Esophagus muscularis mucosa (tissue), 4 donors: ENCODE data around the gene FRAS1. TPM values are rescaled to one million over a fixed set of nuclear protein-coding genes. Genes with fewer than 3 reads are reported as not detected.

Experiments
- DNase-seq: peaks from one replicate; pipeline ENCODE4 v3.0.0-alpha.2; 2017; ENCODE audit errors: extremely low spot score
- H3K27ac ChIP-seq, 4 donors: fragments of 200-600 bp; sonication (generic); replicated peaks in 1 of 4; 1 replicate in 3 of 4; 2 replicates in 1 of 4; pipeline ENCODE4 v1.5.1; 2016 to 2019; ENCODE audit warnings: mild to moderate bottlenecking in 1 of 4
- H3K27me3 ChIP-seq, 4 donors: fragments of 200-600 bp; sonication (generic); one replicate each; pipeline versions ENCODE4 v1.5.1 to v1.6.0; 2016 to 2019
- H3K36me3 ChIP-seq, 4 donors: fragments of 200-600 bp; sonication (generic); one replicate each; pipeline ENCODE4 v1.5.1; 2016 to 2019
- H3K4me1 ChIP-seq, 4 donors: fragments of 200-600 bp; sonication (generic); one replicate each; pipeline ENCODE4 v1.5.1; 2016 to 2019
- H3K4me3 ChIP-seq, 4 donors: fragments of 200-600 bp; sonication (generic); 1 replicate in 2 of 4; 2 replicates in 2 of 4; pipeline ENCODE4 v1.5.1; 2016 to 2019; ENCODE audit warnings: mild to moderate bottlenecking in 4 of 4, moderate library complexity in 1 of 4
- H3K9me3 ChIP-seq, 4 donors: fragments of 200-600 bp; sonication (generic); 1 replicate in 3 of 4; 2 replicates in 1 of 4; pipeline ENCODE4 v1.5.1; 2016 to 2019
- EP300 ChIP-seq: sonication (generic); formaldehyde crosslinking; IDR thresholded peaks from one replicate; pipeline ENCODE4 v1.6.1; 2017; ENCODE audit warnings: antibody characterized with exemption
- POLR2A ChIP-seq: fragments of 450-650 bp; IDR thresholded peaks from one replicate; pipeline ENCODE4 v1.6.1; 2017; ENCODE audit warnings: antibody characterized with exemption, moderate library complexity, mild to moderate bottlenecking, low read depth
- POLR2AphosphoS5 ChIP-seq, 2 donors: sonication (generic); formaldehyde crosslinking; IDR thresholded peaks; one replicate each; pipeline ENCODE4 v1.6.1; 2017; ENCODE audit warnings: antibody characterized with exemption in 2 of 2
- WGBS: methylation state at CpG from one replicate; pipeline ENCODE4 v1.1.5; 2018; 5-methylcytosine and 5-hydroxymethylcytosine counted together
- intact Hi-C: fragments of 100-400 bp; cut with DNase I; formaldehyde crosslinking; loops from one replicate; pipeline ENCODE4 v1.15.1; 2023
- total RNA-seq, 4 donors: library from RNA; depleted of rRNA; stranded (reverse); fragments of >200 nt; gene quantifications; one replicate each; pipeline versions ENCODE4 v1.1.0 to v1.2.1, GENCODE V29; 2016
- TF ChIP-seq, protein P1 (sequence below), 3 experiments: fragments of 200-600 bp in 2 of 3; fragments of 450-650 bp in 1 of 3; sonication (generic) in 2 of 3; IDR thresholded peaks; one replicate each; pipeline ENCODE4 v1.5.1; 2017 to 2019; ENCODE audit warnings: antibody characterized with exemption in 3 of 3, mild to moderate bottlenecking in 2 of 3, moderate library complexity in 1 of 3

The FRAS1 gene
- total RNA-seq, 4 donors from 2014 or later: 5.3 to 8.7 (median 5.7) TPM

DNA sequence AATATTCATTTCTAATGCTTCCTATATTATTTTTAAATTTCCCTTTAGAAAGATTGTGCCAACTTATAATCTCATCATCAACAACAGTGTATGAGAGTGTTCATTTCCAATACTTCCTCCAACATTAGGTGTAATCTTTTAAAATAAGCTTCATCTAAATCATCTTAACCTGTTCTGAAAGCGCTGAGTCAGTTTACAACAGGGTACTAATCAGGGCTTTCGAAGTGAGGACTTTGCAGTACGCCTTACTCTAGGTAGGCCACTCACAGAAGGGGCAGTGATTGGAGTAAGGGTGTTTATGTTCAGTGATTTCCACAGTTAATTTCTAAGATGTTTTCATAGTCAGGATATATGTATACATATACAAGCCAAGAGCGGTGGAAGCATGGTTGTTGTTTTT is 87.9 kb downstream of the FRAS1 start:
- TF ChIP-seq POLR2A (no peak), POLR2AphosphoS5 (IDR thresholded peaks at IDR 0.05) (no peak), EP300 (no peak)
- TF ChIP-seq, protein P1, sequence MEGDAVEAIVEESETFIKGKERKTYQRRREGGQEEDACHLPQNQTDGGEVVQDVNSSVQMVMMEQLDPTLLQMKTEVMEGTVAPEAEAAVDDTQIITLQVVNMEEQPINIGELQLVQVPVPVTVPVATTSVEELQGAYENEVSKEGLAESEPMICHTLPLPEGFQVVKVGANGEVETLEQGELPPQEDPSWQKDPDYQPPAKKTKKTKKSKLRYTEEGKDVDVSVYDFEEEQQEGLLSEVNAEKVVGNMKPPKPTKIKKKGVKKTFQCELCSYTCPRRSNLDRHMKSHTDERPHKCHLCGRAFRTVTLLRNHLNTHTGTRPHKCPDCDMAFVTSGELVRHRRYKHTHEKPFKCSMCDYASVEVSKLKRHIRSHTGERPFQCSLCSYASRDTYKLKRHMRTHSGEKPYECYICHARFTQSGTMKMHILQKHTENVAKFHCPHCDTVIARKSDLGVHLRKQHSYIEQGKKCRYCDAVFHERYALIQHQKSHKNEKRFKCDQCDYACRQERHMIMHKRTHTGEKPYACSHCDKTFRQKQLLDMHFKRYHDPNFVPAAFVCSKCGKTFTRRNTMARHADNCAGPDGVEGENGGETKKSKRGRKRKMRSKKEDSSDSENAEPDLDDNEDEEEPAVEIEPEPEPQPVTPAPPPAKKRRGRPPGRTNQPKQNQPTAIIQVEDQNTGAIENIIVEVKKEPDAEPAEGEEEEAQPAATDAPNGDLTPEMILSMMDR (IDR thresholded peaks at IDR 0.05): no peak
- no peaks in the 10 kb centered on the region for H3K4me1 ChIP-seq
- WGBS: 97% methylated on average over 4 of the region's 4 CpGs
- DNase-seq: no peak
- H3K27ac ChIP-seq: no peak overlapping the region
- no peaks in the 10 kb centered on the region for H3K27me3 ChIP-seq
- H3K4me3 ChIP-seq: no peak overlapping the region
- H3K36me3 ChIP-seq: no peaks in the 10 kb centered on the region
- H3K9me3 ChIP-seq: no peaks in the 10 kb centered on the region
- intact Hi-C loops: no loop called here

DNA sequence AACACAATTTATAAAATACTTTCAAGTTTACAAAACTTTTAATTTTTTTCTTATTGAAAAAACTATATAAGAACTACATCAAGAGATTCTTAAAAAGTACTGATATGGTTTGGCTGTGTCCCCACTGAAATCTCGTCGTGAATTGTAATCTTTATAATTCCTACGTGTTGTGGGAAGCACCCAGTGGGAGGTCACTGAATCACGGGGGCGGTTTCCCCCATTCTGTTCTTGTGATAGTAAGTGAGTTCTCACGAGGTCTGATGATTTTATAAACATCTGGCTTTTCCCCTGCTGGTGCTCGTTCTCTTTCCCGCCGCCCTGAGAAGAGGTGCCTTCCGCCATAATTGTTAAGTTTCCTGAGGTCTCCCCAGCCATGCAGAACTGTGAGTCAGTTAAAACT is 88.5 kb downstream of the FRAS1 start:
- H3K4me1 ChIP-seq: no peaks in the 10 kb centered on the region
- 82% methylated on average over 10 of the region's 10 CpGs for WGBS
- H3K36me3 ChIP-seq: no peaks in the 10 kb centered on the region
- no peak for DNase-seq
- no peak overlapping the region for H3K27ac ChIP-seq
- H3K9me3 ChIP-seq: no peaks in the 10 kb centered on the region
- TF ChIP-seq, protein P1 (IDR thresholded peaks at IDR 0.05): no peak
- TF ChIP-seq EP300 (no peak), POLR2A (no peak), POLR2AphosphoS5 (IDR thresholded peaks at IDR 0.05) (no peak)
- H3K27me3 ChIP-seq: no peaks in the 10 kb centered on the region
- no peak overlapping the region for H3K4me3 ChIP-seq
- intact Hi-C loops: no loop called here

DNA sequence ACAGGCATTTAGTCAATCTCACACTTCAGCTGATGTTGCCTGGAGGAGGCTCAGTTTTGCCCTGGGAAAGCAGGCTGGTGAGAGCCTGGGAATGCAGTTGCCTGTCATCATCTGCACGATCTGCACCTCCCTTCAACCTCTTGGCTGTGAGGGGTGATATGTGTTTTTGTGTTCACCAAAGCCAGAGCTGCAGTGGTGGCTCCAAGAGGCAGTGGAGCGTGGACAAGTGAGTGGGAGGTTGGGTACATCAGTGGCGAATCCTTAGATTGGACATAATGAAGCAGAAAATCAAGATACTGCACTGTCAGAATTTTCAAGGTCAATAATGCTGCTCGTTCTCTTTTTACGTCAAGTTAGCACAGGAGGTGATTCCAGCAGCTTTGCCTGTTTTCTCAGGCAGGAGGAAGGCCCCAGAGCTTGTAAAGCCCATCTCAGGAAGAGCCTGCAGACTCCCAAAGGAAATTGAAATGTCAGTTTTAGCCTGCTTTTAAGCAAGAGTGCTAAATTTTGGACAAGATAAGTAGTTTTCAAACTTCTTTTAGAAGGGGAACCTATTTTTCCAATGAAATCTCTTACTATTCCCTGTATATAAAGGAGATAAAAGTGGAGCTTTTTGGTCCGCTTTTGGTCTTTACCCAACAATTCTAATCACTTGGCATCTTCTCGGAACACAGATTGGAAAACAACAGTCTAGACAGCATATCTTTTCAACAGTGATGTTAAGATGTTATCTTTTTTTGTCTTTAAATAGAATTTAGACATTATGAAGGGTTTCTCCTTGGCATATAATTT is 92.8 kb downstream of the FRAS1 start:
- no peak for TF ChIP-seq POLR2A
- no peak for TF ChIP-seq POLR2AphosphoS5 (IDR thresholded peaks at IDR 0.05)
- TF ChIP-seq, protein P1 (IDR thresholded peaks at IDR 0.05): no peak
- TF ChIP-seq EP300: no peak
- Histone ChIP-seq H3K27ac (no peak overlapping the region), H3K27me3 (no peaks in the 10 kb centered on the region), H3K4me1 (no peaks in the 10 kb centered on the region), H3K4me3 (no peak overlapping the region), H3K9me3 (no peaks in the 10 kb centered on the region), H3K36me3 (no peaks in the 10 kb centered on the region)
- intact Hi-C loops: no loop called here
- 84% methylated on average over 7 of the region's 7 CpGs for WGBS
- DNase-seq: no peak

DNA sequence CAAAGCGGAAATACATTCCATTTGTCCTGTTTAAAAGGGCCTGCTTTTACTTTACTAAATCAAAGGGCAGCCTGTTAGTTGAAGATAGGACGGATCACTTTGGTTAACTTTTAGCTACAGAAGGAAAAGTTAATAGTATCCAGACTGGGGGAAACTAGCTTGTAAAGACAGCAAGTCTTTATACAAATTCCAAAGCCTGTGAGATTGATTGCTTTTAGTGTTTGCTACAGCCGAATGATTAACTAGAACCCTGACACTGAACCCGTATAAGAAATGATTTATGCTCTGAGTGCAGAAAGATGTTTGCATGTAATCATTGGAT is 93.4 kb downstream of the FRAS1 start:
- H3K27ac ChIP-seq: no peak overlapping the region
- H3K4me1 ChIP-seq: no peaks in the 10 kb centered on the region
- DNase-seq: no peak
- no peaks in the 10 kb centered on the region for H3K36me3 ChIP-seq
- 68% methylated on average over 4 of the region's 4 CpGs for WGBS
- no peaks in the 10 kb centered on the region for H3K9me3 ChIP-seq
- TF ChIP-seq POLR2AphosphoS5 (IDR thresholded peaks at IDR 0.05) (no peak), EP300 (no peak)
- TF ChIP-seq, protein P1 (IDR thresholded peaks at IDR 0.05): no peak
- intact Hi-C loops: no loop called here
- no peaks in the 10 kb centered on the region for H3K27me3 ChIP-seq
- H3K4me3 ChIP-seq: no peak overlapping the region

DNA sequence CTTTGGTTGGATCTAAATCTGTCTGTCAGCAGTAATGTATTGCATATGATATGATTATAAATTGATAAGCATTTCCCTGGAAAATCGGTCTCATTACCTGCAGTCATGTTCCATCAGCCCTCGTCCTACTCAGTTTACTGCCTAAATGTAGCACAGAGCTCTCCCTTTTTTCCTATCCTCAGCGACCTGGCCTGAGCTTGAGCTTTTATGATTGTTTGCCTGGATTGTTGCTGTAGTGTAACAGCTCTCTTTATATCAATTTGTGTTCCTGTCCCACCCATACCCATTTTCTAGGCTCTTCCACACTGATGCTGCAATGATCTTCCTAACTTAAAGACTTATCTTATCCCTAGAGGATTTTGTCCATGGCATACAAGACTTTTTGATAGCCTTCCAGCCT is 95.7 kb downstream of the FRAS1 start:
- Histone ChIP-seq H3K27ac (no peak overlapping the region), H3K4me3 (no peak overlapping the region), H3K9me3 (no peaks in the 10 kb centered on the region), H3K4me1 (no peaks in the 10 kb centered on the region), H3K36me3 (no peaks in the 10 kb centered on the region), H3K27me3 (no peaks in the 10 kb centered on the region)
- 90% methylated on average over 3 of the region's 3 CpGs for WGBS
- DNase-seq: no peak
- TF ChIP-seq POLR2AphosphoS5 (IDR thresholded peaks at IDR 0.05): no peak
- TF ChIP-seq, protein P1 (IDR thresholded peaks at IDR 0.05): no peak
- TF ChIP-seq EP300: no peak
- no peak for TF ChIP-seq POLR2A
- intact Hi-C loops: no loop called here
